Skeletal muscle satellite cell (primary cell): ENCODE measurements around the gene MISP3.
A peak's percentile ranks its signal among the peaks of the same experiment; 100 is the strongest.

Experiments
- H3K27me3 ChIP-seq: 2 replicates; pipeline ENCODE4 v1.7.0; 2013; ENCODE audit warnings: low read length; ENCODE audit not compliant: control insufficient read depth, insufficient read depth
- H3K36me3 ChIP-seq: 2 replicates; pipeline ENCODE4 v1.7.0; 2013; ENCODE audit warnings: mild to moderate bottlenecking, control low read depth, low read length; ENCODE audit not compliant: insufficient read depth
- H3K4me1 ChIP-seq: 2 replicates; pipeline ENCODE4 v1.7.0; 2013; ENCODE audit warnings: low read length; ENCODE audit not compliant: control insufficient read depth, insufficient read depth
- H3K4me2 ChIP-seq: 2 replicates; pipeline ENCODE4 v1.7.0; 2013; ENCODE audit warnings: mild to moderate bottlenecking, low read length
- H3K4me3 ChIP-seq: 2 replicates; pipeline ENCODE4 v1.7.0; 2013; ENCODE audit warnings: low read length
- H3K9ac ChIP-seq: 2 replicates; pipeline ENCODE4 v1.7.0; 2013; ENCODE audit warnings: mild to moderate bottlenecking, low read depth, low read length, moderate library complexity
- H3K9me3 ChIP-seq: replicated peaks from 2 replicates; pipeline ENCODE4 v1.7.0; 2013; ENCODE audit warnings: mild to moderate bottlenecking, control low read depth, low read length

The MISP3 gene

DNA sequence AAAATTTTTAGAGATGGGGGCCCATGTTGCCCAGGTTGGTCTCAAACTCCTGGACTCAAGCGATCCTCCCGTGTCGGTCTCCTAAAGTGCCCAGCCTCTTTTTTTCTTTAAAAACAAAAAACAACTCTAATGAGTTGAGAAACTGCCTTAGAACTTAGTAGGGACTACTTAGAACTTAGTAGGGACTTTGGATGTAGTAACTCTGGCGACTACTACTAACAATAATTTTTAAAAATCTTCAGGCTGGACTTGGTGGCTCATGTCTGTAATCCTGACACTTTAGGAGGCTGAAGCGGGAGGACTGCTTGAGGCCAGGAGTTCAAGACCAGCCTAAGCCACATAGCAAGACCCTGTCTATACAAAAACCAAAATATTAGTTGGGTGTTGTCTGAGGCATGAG is 13.5 kb downstream of the MISP3 start:
- H3K9me3 ChIP-seq: no peaks in the 10 kb centered on the region

DNA sequence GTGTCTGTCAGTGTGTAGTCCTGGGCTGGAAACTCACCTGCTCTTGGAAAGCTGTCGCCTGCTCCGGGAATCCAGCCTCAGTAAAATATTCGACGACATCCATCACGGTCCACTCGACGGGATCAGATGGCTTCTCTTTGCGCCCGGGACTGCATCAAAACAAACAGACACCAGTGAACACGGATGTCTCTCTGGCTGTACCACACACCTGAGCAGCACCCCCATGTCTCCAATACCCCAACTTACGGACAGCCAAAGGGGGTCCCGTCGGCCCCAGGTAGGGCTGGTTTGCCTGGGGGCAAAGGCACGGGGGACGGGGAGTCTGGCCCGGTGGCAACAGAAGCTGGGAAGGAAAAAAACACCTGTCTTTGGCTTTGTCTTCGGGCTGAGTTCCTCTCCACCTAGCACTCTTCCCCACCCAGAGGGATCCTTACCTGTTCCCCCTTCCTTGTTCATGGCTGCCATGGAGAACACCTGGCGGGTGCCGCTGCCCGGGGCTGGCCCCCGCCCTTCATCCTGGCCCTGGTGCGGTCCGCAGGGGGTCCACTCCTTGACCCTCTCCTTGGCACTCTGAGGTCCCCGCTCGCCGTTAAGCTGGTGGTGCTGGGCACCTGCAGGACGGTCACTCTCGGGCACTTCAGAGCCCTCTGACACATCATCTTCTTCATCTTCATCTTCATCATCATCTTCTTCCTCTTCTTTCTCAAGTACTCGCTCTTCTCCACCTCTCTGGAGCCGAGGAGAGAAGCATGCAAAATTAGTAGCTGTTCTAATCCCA is 16.2 kb downstream of the MISP3 start:
- Histone ChIP-seq H3K9me3 (peaks cover 9% of the 10 kb centered on the region), H3K4me3 (peak overlapping the region; percentile 72), H3K9ac (peak overlapping the region; percentile 45), H3K4me1 (peaks cover 14% of the 10 kb centered on the region), H3K4me2 (peak overlapping the region; percentile 87), H3K27me3 (no peaks in the 10 kb centered on the region), H3K36me3 (peaks cover 17% of the 10 kb centered on the region)

More for the DNA sequence above, 13.5 kb downstream of the MISP3 start:
- H3K4me2 ChIP-seq: no peak overlapping the region
- H3K9ac ChIP-seq: no peak overlapping the region
- H3K4me3 ChIP-seq: no peak overlapping the region
- no peaks in the 10 kb centered on the region for H3K27me3 ChIP-seq
- peaks cover 11% of the 10 kb centered on the region for H3K4me1 ChIP-seq
- peaks cover 14% of the 10 kb centered on the region for H3K36me3 ChIP-seq

- Histone ChIP-seq H3K4me2 (peak overlapping the region; percentile 87), H3K4me3 (peak overlapping the region; percentile 72), H3K36me3 (peaks cover 17% of the 10 kb centered on the region), H3K4me1 (peaks cover 14% of the 10 kb centered on the region), H3K27me3 (no peaks in the 10 kb centered on the region), H3K9ac (peak overlapping the region; percentile 45), H3K9me3 (peaks cover 9% of the 10 kb centered on the region)
These were observed 16.8 kb downstream of the MISP3 start for GRCh38 chr19:14089412-14089661.

- Histone ChIP-seq H3K4me3 (peak overlapping the region; percentile 72), H3K9ac (peak overlapping the region; percentile 50)
These were observed 17.3 kb downstream of the MISP3 start for GRCh38 chr19:14089662-14090508.

GRCh38 chr19:14090509-14091080 is 18.0 kb downstream of the MISP3 start, which contains the start of gene SAMD1:
TSS of gene SAMD1 (minus strand) at chr19:14090751.
- Histone ChIP-seq H3K4me3 (peak within 1 kb of the TSS; percentile 95), H3K4me2 (peak within 1 kb of the TSS; percentile 100), H3K4me1 (peaks cover 14% of the 10 kb centered on the region), H3K36me3 (peaks cover 17% of the 10 kb centered on the region), H3K27me3 (no peaks in the 10 kb centered on the region), H3K9ac (peak within 1 kb of the TSS; percentile 90), H3K9me3 (peaks cover 9% of the 10 kb centered on the region)

More at GRCh38 chr19:14089662-14090508, 17.3 kb downstream of the MISP3 start:
- H3K36me3 ChIP-seq: peaks cover 17% of the 10 kb centered on the region
- H3K4me1 ChIP-seq: peaks cover 14% of the 10 kb centered on the region
- H3K9me3 ChIP-seq: peaks cover 9% of the 10 kb centered on the region
- H3K27me3 ChIP-seq: no peaks in the 10 kb centered on the region
- H3K4me2 ChIP-seq: peak overlapping the region; percentile 87

GRCh38 chr19:14091081-14091812 is 18.7 kb downstream of the MISP3 start:
- H3K9ac ChIP-seq: peak overlapping the region; percentile 90
- peaks cover 14% of the 10 kb centered on the region for H3K4me1 ChIP-seq
- no peaks in the 10 kb centered on the region for H3K27me3 ChIP-seq
- H3K4me3 ChIP-seq: peak overlapping the region; percentile 95
- peaks cover 9% of the 10 kb centered on the region for H3K9me3 ChIP-seq
- H3K4me2 ChIP-seq: peak overlapping the region; percentile 100
- peaks cover 17% of the 10 kb centered on the region for H3K36me3 ChIP-seq

DNA sequence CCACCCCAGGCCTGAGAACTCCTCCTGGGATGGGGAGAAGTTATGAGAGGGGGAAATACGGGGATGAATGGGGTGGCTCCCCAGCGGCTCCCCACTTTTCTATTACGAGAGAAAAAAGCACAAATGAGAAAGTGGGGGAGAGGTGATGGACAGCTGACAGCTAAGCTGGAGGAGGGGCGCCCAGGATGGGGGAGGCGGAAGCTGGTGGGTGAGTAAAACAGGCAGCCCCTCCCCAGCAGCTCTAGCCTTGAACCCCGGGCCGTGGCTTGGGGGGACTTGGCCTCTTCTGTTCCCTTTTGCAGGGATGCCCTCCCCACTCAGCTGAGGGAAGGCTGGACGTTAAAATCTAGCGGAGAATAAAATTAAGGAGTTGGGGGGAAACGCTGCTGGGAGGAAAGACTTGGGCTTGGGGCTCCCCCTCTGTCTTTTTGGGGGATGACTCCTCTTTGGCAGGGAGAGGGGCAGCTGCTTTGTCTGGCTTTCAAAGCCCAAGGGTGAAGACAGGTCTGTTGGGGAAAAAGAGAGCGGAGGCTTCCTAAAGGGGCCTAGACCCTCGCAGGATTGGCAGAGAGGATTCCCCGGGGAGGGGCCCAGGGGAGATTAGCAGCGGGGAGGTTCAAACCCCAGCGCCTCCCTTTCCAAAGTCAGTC is 19.4 kb downstream of the MISP3 start:
- Histone ChIP-seq H3K4me2 (peak overlapping the region; percentile 100), H3K27me3 (no peaks in the 10 kb centered on the region), H3K4me1 (peaks cover 14% of the 10 kb centered on the region), H3K36me3 (peaks cover 21% of the 10 kb centered on the region), H3K9me3 (peaks cover 9% of the 10 kb centered on the region), H3K9ac (peak overlapping the region; percentile 90), H3K4me3 (peak overlapping the region; percentile 95)

- Histone ChIP-seq H3K4me1 (peaks cover 14% of the 10 kb centered on the region), H3K36me3 (peaks cover 28% of the 10 kb centered on the region), H3K9ac (no peak overlapping the region)
These were observed 20.7 kb downstream of the MISP3 start for GRCh38 chr19:14093117-14093823.

DNA sequence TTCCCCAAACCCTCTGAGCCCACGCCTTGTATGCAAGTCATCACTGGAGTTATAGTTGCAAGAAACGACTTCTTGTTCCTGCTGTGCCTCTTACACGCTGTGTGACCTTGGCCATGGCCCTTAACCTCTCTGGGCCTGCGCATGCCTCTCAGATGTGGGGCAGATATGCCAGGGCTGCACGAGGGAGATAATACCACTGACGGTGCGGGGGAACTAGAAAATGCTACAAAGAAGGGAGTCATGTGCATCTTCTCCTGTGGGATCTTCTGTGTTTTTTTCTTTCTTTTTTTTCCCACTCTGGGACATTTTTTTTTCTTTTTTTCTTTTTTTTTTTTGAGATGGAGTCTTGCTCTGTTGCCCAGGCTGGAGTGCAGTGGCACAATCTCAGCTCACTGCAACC is 22.3 kb downstream of the MISP3 start:
- Histone ChIP-seq H3K4me3 (no peak overlapping the region), H3K4me2 (no peak overlapping the region), H3K9me3 (peaks cover 9% of the 10 kb centered on the region)

More at GRCh38 chr19:14093117-14093823, 20.7 kb downstream of the MISP3 start:
- Histone ChIP-seq H3K4me2 (no peak overlapping the region), H3K4me3 (no peak overlapping the region), H3K27me3 (no peaks in the 10 kb centered on the region), H3K9me3 (peaks cover 9% of the 10 kb centered on the region)

DNA sequence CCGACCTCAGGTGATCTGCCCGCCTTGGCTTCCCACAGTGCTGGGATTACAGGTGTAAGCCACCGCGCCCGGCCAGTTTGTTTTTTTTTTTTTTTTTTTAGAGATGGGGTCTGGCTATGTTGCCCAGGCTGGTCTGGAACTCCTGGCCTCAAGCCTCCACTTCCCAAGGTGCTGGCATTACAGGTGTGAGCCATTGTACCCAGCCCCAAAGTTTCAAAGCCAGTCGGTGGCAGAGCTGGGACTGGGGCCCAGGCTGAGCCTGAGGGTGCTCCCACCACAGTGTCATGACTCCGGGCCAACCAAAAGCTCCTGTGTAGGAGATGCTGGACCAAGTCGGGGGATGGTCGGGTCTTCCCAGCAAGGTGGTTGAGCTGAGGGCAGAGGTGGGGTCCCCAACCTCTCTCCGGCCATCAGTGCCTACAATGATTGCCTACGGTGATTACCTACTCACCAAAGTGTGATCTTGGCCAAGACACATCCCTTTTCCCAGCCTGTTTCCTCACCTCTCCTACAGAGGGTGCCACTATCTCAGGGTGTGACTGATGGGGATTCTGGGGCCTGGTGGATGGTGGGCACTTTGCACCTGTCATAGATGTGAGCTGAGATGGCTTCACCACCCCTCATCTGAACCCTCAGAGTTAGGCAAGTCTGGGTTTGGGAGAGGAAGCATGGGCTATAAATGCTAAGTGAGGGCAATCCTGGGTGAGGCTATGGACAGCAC is 23.8 kb downstream of the MISP3 start:
- no peak overlapping the region for H3K4me3 ChIP-seq
- H3K27me3 ChIP-seq: no peaks in the 10 kb centered on the region
- no peak overlapping the region for H3K9ac ChIP-seq
- H3K4me1 ChIP-seq: peaks cover 7% of the 10 kb centered on the region
- peaks cover 34% of the 10 kb centered on the region for H3K36me3 ChIP-seq
- peaks cover 9% of the 10 kb centered on the region for H3K9me3 ChIP-seq
- H3K4me2 ChIP-seq: no peak overlapping the region

More for the DNA sequence above, 22.3 kb downstream of the MISP3 start:
- Histone ChIP-seq H3K36me3 (peaks cover 23% of the 10 kb centered on the region), H3K9ac (no peak overlapping the region), H3K27me3 (no peaks in the 10 kb centered on the region), H3K4me1 (peaks cover 9% of the 10 kb centered on the region)
